ENCODE measurements around the gene NKIRAS2. TPM values are rescaled to one million over a fixed set of nuclear protein-coding genes. Genes with fewer than 3 reads are reported as not detected.

The NKIRAS2 gene
- polyA plus RNA-seq, 1 of the 3 experiments (the other 2 are of a cell fraction) = 91.8 TPM

DNA sequence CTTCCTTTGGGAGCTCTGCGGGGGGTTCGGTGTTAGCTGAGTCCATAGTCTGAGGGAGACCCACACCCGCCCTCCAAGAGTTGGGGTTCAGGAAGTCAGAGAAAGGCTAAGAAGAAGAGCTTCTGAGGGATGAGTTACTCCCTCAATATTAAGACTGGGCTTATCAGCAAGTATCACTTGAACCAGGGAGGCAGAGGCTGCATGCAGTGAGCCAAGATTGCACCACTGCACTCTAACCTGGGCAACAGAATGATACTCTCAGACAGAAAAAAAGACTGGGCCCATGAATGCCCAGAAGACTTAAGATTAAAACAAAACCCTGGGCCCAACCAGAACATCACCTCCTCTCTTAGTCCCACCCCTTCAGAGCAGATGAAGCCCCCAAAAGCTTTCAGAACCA, 6.0 kb downstream of the NKIRAS2 start (continued):
- TF ChIP-seq, protein P1, sequence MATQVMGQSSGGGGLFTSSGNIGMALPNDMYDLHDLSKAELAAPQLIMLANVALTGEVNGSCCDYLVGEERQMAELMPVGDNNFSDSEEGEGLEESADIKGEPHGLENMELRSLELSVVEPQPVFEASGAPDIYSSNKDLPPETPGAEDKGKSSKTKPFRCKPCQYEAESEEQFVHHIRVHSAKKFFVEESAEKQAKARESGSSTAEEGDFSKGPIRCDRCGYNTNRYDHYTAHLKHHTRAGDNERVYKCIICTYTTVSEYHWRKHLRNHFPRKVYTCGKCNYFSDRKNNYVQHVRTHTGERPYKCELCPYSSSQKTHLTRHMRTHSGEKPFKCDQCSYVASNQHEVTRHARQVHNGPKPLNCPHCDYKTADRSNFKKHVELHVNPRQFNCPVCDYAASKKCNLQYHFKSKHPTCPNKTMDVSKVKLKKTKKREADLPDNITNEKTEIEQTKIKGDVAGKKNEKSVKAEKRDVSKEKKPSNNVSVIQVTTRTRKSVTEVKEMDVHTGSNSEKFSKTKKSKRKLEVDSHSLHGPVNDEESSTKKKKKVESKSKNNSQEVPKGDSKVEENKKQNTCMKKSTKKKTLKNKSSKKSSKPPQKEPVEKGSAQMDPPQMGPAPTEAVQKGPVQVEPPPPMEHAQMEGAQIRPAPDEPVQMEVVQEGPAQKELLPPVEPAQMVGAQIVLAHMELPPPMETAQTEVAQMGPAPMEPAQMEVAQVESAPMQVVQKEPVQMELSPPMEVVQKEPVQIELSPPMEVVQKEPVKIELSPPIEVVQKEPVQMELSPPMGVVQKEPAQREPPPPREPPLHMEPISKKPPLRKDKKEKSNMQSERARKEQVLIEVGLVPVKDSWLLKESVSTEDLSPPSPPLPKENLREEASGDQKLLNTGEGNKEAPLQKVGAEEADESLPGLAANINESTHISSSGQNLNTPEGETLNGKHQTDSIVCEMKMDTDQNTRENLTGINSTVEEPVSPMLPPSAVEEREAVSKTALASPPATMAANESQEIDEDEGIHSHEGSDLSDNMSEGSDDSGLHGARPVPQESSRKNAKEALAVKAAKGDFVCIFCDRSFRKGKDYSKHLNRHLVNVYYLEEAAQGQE (IDR thresholded peaks at IDR 0.05; ENCODE audit: low read depth, low read length) = no peak
- TF ChIP-seq, protein P2, sequence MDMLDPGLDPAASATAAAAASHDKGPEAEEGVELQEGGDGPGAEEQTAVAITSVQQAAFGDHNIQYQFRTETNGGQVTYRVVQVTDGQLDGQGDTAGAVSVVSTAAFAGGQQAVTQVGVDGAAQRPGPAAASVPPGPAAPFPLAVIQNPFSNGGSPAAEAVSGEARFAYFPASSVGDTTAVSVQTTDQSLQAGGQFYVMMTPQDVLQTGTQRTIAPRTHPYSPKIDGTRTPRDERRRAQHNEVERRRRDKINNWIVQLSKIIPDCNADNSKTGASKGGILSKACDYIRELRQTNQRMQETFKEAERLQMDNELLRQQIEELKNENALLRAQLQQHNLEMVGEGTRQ (IDR thresholded peaks at IDR 0.05; ENCODE audit: borderline replicate concordance, low read depth, low read length) = no peak
- TF ChIP-seq, protein P3, sequence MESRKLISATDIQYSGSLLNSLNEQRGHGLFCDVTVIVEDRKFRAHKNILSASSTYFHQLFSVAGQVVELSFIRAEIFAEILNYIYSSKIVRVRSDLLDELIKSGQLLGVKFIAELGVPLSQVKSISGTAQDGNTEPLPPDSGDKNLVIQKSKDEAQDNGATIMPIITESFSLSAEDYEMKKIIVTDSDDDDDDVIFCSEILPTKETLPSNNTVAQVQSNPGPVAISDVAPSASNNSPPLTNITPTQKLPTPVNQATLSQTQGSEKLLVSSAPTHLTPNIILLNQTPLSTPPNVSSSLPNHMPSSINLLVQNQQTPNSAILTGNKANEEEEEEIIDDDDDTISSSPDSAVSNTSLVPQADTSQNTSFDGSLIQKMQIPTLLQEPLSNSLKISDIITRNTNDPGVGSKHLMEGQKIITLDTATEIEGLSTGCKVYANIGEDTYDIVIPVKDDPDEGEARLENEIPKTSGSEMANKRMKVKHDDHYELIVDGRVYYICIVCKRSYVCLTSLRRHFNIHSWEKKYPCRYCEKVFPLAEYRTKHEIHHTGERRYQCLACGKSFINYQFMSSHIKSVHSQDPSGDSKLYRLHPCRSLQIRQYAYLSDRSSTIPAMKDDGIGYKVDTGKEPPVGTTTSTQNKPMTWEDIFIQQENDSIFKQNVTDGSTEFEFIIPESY (IDR thresholded peaks at IDR 0.05; ENCODE audit: borderline replicate concordance, low read depth) = no peak
- TF ChIP-seq FOXJ3 (CRISPR knock-in tag; IDR thresholded peaks at IDR 0.05) (no peak), GATA2 (CRISPR knock-in tag; IDR thresholded peaks at IDR 0.05) (no peak), GABPA (IDR thresholded peaks at IDR 0.05; ENCODE audit: low read depth) (no peak)
- TF ChIP-seq, protein P4, sequence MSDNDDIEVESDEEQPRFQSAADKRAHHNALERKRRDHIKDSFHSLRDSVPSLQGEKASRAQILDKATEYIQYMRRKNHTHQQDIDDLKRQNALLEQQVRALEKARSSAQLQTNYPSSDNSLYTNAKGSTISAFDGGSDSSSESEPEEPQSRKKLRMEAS (IDR thresholded peaks at IDR 0.05; ENCODE audit: low read depth) = no peak

DNA sequence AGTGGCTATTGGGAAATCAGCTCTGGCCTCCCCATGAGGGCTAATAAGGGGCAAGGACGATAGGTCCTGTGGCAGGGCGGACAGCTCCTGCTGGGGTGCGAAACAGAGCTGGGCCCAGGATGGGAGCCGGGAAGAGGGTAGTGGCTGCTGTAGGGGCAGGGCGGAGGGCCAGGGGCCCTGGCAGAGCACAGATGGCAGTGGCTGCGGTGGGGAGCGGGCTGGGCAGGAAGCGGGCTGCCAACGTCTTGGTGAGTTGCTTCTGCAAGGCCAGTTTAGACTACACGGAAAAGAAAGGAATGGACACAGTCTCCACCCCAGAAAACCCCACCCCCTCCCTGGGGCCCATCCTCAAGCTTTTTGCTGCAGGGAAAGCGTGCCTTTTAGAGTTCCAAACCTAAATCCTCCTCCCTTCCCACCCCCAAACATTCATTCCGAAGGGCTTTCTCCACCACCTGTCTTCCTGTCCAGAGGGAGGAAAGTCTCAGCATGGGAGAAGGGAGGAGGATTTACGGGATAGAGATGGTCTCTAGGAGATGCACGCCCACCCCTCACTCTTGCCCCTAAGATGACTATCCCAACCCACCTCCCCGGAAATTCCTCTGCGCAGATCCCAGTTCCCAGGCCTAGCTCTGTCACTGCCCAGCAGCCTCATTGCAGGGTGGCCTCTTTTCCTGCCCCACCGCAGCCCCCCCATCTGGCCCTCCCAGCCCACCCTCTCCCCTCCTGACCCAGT, 7.1 kb downstream of the NKIRAS2 start:
- Histone ChIP-seq H2AFZ (ENCODE audit: low read depth) (no peak overlapping the region), H3F3A (replicated peaks; ENCODE audit: insufficient read depth) (peaks cover 27% of the 10 kb centered on the region), H3K36me3 (replicated peaks in 1 of 2; ENCODE audit: control insufficient read depth in 1 of 2, insufficient read depth in 2 of 2, low read length in 1 of 2) (peaks cover 12 to 21% of the 10 kb centered on the region in 2 experiments), H3K4me3 (ENCODE audit: low read depth in 2 of 2, low read length in 1 of 2) (no peak overlapping the region), H3K4me2 (no peak overlapping the region), H4K20me1 (ENCODE audit: insufficient read depth) (no peaks in the 10 kb centered on the region), H3K9me2 (no peaks in the 10 kb centered on the region), H3K9ac (no peak overlapping the region), H3K27me3 (ENCODE audit: insufficient read depth) (no peaks in the 10 kb centered on the region), H3K9me3 (no peaks in the 10 kb centered on the region), H3K27ac (ENCODE audit: low read depth in 2 of 2, low read length in 1 of 2) (no peak overlapping the region), H3K79me2 (ENCODE audit: insufficient read depth) (peaks cover under 1% of the 10 kb centered on the region; the same call in 1 of the 2 replicates), H3K4me1 (ENCODE audit: control insufficient read depth in 1 of 2, insufficient read depth in 2 of 2, low read depth in 1 of 2, low read length in 1 of 2) (peaks cover 4 to 7% of the 10 kb centered on the region in 2 experiments; a peak in 2 of 4 replicates)
- POLR2A ChIA-PET = interaction anchor here (1.0 to 1.3 kb wide), 2 partner anchors 12 to 78 kb away, joined by 3 to 5 read pairs; no protein-coding TSS in a partner anchor
- peak; percentile 30 for DNase-seq
- 89% methylated on average over 17 of the region's 17 CpGs for WGBS (ENCODE audit: low lambda C conversion rate)
- CTCF ChIA-PET = interaction anchor here (0.9 to 17.3 kb wide), 8 partner anchors 11 to 115 kb away, joined by 3 to 496 read pairs (median 5); partner anchors contain the start of genes DHX58, HSPB9, KAT2A and ZNF385C
- TF ChIP-seq POLR2AphosphoS5 (IDR thresholded peaks at IDR 0.05; ENCODE audit: low read depth, low read length) = 0 out of 2 replicates have a peak, but pooled peaks have one; percentile 8
- TF ChIP-seq, protein P5, sequence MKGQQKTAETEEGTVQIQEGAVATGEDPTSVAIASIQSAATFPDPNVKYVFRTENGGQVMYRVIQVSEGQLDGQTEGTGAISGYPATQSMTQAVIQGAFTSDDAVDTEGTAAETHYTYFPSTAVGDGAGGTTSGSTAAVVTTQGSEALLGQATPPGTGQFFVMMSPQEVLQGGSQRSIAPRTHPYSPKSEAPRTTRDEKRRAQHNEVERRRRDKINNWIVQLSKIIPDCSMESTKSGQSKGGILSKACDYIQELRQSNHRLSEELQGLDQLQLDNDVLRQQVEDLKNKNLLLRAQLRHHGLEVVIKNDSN (IDR thresholded peaks at IDR 0.05; ENCODE audit: borderline replicate concordance, low read depth) = no peak

All from SK-N-SH (cell line).